T1000 (cell line): ENCODE data around the gene RNASE12.
"Not testable (repeated sequence)": the region's sequence is repeated elsewhere in the genome, so short reads cannot be mapped to it uniquely, and the experiment has no call there.

Source experiments
- DNase-seq: peaks from one replicate; lab custom pipeline; 2025; ENCODE audit warnings: mixed read lengths; lab: John Stamatoyannopoulos, UW

RNASE12 gene

GRCh38 chr14:20591235-20591634 lies at the start of gene RNASE12:
Gene RNASE12, minus strand, starts transcription at chr14:20591376. Its CDS starts 653 bp downstream, at chr14:20590723.
- no peak for DNase-seq

- no peak for DNase-seq
These were observed 41.9 kb upstream of the RNASE12 start for GRCh38 chr14:20632831-20633691.

- no peak for DNase-seq
These were observed 41.3 kb upstream of the RNASE12 start for GRCh38 chr14:20632448-20632830.

- no peak for DNase-seq
These were observed 40.8 kb upstream of the RNASE12 start for GRCh38 chr14:20631880-20632389.

GRCh38 chr14:20631023-20631879 lies 40.1 kb upstream of the RNASE12 start:
- peak; percentile 6 for DNase-seq

- no peak for DNase-seq
These were observed 39.3 kb upstream of the RNASE12 start for GRCh38 chr14:20630340-20631022.

GRCh38 chr14:20628063-20628854 lies 37.1 kb upstream of the RNASE12 start:
- DNase-seq: no peak

GRCh38 chr14:20627346-20628027 lies 36.3 kb upstream of the RNASE12 start:
- DNase-seq: no peak

- DNase-seq: no peak
These were observed 35.1 kb upstream of the RNASE12 start for GRCh38 chr14:20626274-20626673.

- DNase-seq: no peak
These were observed 33.4 kb upstream of the RNASE12 start for GRCh38 chr14:20624495-20625070.

- DNase-seq: no peak
These were observed 32.6 kb upstream of the RNASE12 start for GRCh38 chr14:20623798-20624197.

GRCh38 chr14:20622816-20623291 lies 31.7 kb upstream of the RNASE12 start:
- no peak for DNase-seq

GRCh38 chr14:20620798-20621478 lies 29.8 kb upstream of the RNASE12 start:
- DNase-seq: no peak

- not testable (repeated sequence) for DNase-seq
These were observed 28.5 kb upstream of the RNASE12 start for GRCh38 chr14:20619688-20620087.

- DNase-seq: no peak
These were observed 27.1 kb upstream of the RNASE12 start for GRCh38 chr14:20618271-20618749.

GRCh38 chr14:20617138-20618003 lies 26.2 kb upstream of the RNASE12 start:
- no peak for DNase-seq

- DNase-seq: no peak
These were observed 24.8 kb upstream of the RNASE12 start for GRCh38 chr14:20615996-20616395.
